IMR-90 (cell line): Measurements from ENCODE around the gene EEF1E1. TPM values are rescaled to one million over a fixed set of nuclear protein-coding genes. Genes with fewer than 3 reads are reported as not detected.

Experiments
- ATAC-seq: fragments of 200-7000 bp; cut with Tn5 transposase; 2 replicates; pipeline ENCODE4 v1.9.1; 2020; ENCODE audit warnings: low read depth, mild to moderate bottlenecking, moderate library complexity
- BruUV-seq: library from RNA; stranded (reverse); fragments of 400-500 nt; replicated peaks from 2 replicates; lab custom pipeline; 2021; lab: Mats Ljungman, UMichigan
- CTCF ChIA-PET: fragments of 300-600 bp; formaldehyde crosslinking; extraction: SDS; loops from one replicate; lab custom pipeline; 2021; ENCODE audit warnings: antibody characterized with exemption; lab: Yijun Ruan, JAX
- POLR2A ChIA-PET: fragments of 300-600 bp; sonication (Branson Sonifier 250); formaldehyde crosslinking; loops from one replicate; lab custom pipeline; 2022; ENCODE audit warnings: antibody characterized with exemption; ENCODE audit not compliant: unreplicated experiment; lab: Charles Lee
- DNase-seq: peaks from one replicate; pipeline ENCODE4 v3.0.0; 2013
- H2AFZ ChIP-seq: replicated peaks from 2 replicates; pipeline ENCODE3; 2013; ENCODE audit warnings: low read length, mild to moderate bottlenecking; ENCODE audit not compliant: poor library complexity
- H2AK5ac ChIP-seq: 2 replicates; pipeline ENCODE4 v1.6.1; 2013; ENCODE audit warnings: low read depth, low read length, inconsistent platforms
- H2AK9ac ChIP-seq: replicated peaks from 2 replicates; pipeline ENCODE3; 2013; ENCODE audit warnings: mild to moderate bottlenecking, low read depth, low read length, moderate library complexity; ENCODE audit not compliant: poor library complexity
- H2BK120ac ChIP-seq: 2 replicates; pipeline ENCODE4 v1.6.1; 2013; ENCODE audit warnings: low read depth, low read length, inconsistent platforms
- H2BK15ac ChIP-seq: 3 replicates; pipeline ENCODE4 v1.6.1; 2013; ENCODE audit warnings: low read depth, low read length, inconsistent platforms
- H2BK20ac ChIP-seq: 2 replicates; pipeline ENCODE4 v1.6.1; 2013; ENCODE audit warnings: low read depth, mild to moderate bottlenecking, inconsistent platforms, low read length, moderate library complexity
- H2BK5ac ChIP-seq: 2 replicates; pipeline ENCODE4 v1.6.1; 2013; ENCODE audit warnings: mild to moderate bottlenecking, low read depth, low read length, inconsistent platforms; ENCODE audit not compliant: poor library complexity, severe bottlenecking
- H3K14ac ChIP-seq: replicated peaks from 2 replicates; pipeline ENCODE4 v1.6.1; 2013; ENCODE audit warnings: low read depth, low read length, inconsistent platforms
- H3K18ac ChIP-seq: 2 replicates; pipeline ENCODE4 v1.6.1; 2013; ENCODE audit warnings: low read depth, low read length, control low read depth
- H3K23ac ChIP-seq: 2 replicates; pipeline ENCODE4 v1.6.1; 2013; ENCODE audit warnings: low read depth, low read length, inconsistent platforms
- H3K27ac ChIP-seq: 2 replicates; pipeline ENCODE4 v1.5.1; 2013; ENCODE audit warnings: mild to moderate bottlenecking, control low read depth, low read length; ENCODE audit not compliant: insufficient read depth
- H3K27me3 ChIP-seq: 2 replicates; pipeline ENCODE4 v1.6.1; 2013; ENCODE audit warnings: low read length; ENCODE audit not compliant: control insufficient read depth, insufficient read depth
- H3K36me3 ChIP-seq: 2 replicates; pipeline ENCODE4 v1.6.1; 2013; ENCODE audit warnings: low read length, mixed read lengths; ENCODE audit not compliant: control insufficient read depth, insufficient read depth
- H3K4ac ChIP-seq: 2 replicates; pipeline ENCODE4 v1.6.1; 2013; ENCODE audit warnings: low read depth, low read length, inconsistent platforms
- H3K4me1 ChIP-seq: 2 replicates; pipeline ENCODE4 v1.6.1; 2013; ENCODE audit warnings: low read length, mixed read lengths; ENCODE audit not compliant: control insufficient read depth, insufficient read depth
- H3K4me2 ChIP-seq: 2 replicates; pipeline ENCODE4 v1.6.1; 2013; ENCODE audit warnings: low read depth, mild to moderate bottlenecking, control low read depth, low read length, moderate library complexity
- H3K4me3 ChIP-seq: 2 replicates; pipeline ENCODE4 v1.5.1; 2013; ENCODE audit warnings: low read depth, mild to moderate bottlenecking, control low read depth, low read length, moderate library complexity; ENCODE audit not compliant: insufficient read depth
- H3K56ac ChIP-seq: 2 replicates; pipeline ENCODE4 v1.6.1; 2013; ENCODE audit warnings: low read length, inconsistent platforms; ENCODE audit not compliant: insufficient read depth; ENCODE audit errors: extremely low read depth
- H3K79me1 ChIP-seq, 2 experiments: 2 replicates each; pipeline ENCODE4 v1.6.1; 2013; ENCODE audit warnings: low read length in 2 of 2, inconsistent platforms in 1 of 2, low read depth in 1 of 2
- H3K9ac ChIP-seq: 2 replicates; pipeline ENCODE4 v1.6.1; 2013; ENCODE audit warnings: low read depth, low read length, control low read depth
- H3K9me1 ChIP-seq: 2 replicates; pipeline ENCODE4 v1.6.1; 2013; ENCODE audit warnings: low read length, inconsistent platforms; ENCODE audit not compliant: insufficient read depth
- H3K9me3 ChIP-seq: 2 replicates; pipeline ENCODE4 v1.6.1; 2013; ENCODE audit warnings: low read length; ENCODE audit not compliant: control insufficient read depth, insufficient read depth
- H4K20me1 ChIP-seq: 2 replicates; pipeline ENCODE4 v1.6.1; 2013; ENCODE audit warnings: low read length, inconsistent platforms; ENCODE audit not compliant: insufficient read depth
- H4K5ac ChIP-seq: 2 replicates; pipeline ENCODE4 v1.6.1; 2013; ENCODE audit warnings: mild to moderate bottlenecking, low read depth, low read length, control low read depth
- H4K8ac ChIP-seq, 2 experiments: 2 replicates each; pipeline ENCODE4 v1.6.1; 2013; ENCODE audit warnings: low read depth in 2 of 2, low read length in 2 of 2, control low read depth in 1 of 2, inconsistent platforms in 1 of 2
- H4K91ac ChIP-seq: 2 replicates; pipeline ENCODE4 v1.6.1; 2013; ENCODE audit warnings: low read depth, low read length, inconsistent platforms; ENCODE audit not compliant: insufficient read depth
- CHD1 ChIP-seq: IDR thresholded peaks from 2 replicates; pipeline ENCODE4 v1.6.1; 2012; ENCODE audit warnings: low read depth, low read length, improper control_type of control experiment
- RCOR1 ChIP-seq: IDR thresholded peaks from 2 replicates; pipeline ENCODE4 v1.6.1; 2012; ENCODE audit warnings: mild to moderate bottlenecking, low read length, improper control_type of control experiment; ENCODE audit not compliant: insufficient replicate concordance
- WGBS, 2 experiments: methylation state at CpG; one replicate each; pipeline versions ENCODE4 v1.1.5 to v1.1.7; 2013; ENCODE audit warnings: missing lambda C conversion rate in 2 of 2; ENCODE audit not compliant: insufficient read length in 1 of 2; ENCODE audit errors: extremely low coverage in 2 of 2; 5-methylcytosine and 5-hydroxymethylcytosine counted together
- dilution Hi-C: fragments of 300-500 bp; cut with HindIII; formaldehyde crosslinking; loops from one replicate; pipeline ENCODE4 v1.14.3; 2018; ENCODE audit warnings: low sequenced_read_pairs; ENCODE audit not compliant: unreplicated experiment
- in situ Hi-C: fragments of 300-500 bp; cut with MboI; formaldehyde crosslinking; loops from 3 replicates; pipeline ENCODE4 v1.14.3; 2019; ENCODE audit warnings: low sequenced_read_pairs, inconsistent platforms, mixed read lengths
- intact Hi-C: fragments of 100-400 bp; cut with micrococcal nuclease; formaldehyde crosslinking; loops from 2 replicates; pipeline ENCODE4 v1.10.0; 2022
- polyA plus RNA-seq, 3 experiments: library from polyadenylated mRNA; depleted of rRNA; stranded (reverse); fragments of >200 nt; gene quantifications; 2 replicates each; pipeline ENCODE4 v1.2.3, GENCODE V29; 2012; ENCODE audit warnings: low replicate concordance in 1 of 3
- total RNA-seq: library from RNA; depleted of rRNA; stranded (reverse); fragments of >200 nt; gene quantifications from 2 replicates; pipeline ENCODE4 v1.2.3, GENCODE V29; 2012

The EEF1E1 gene
- total and polyA plus RNA-seq, 2 of the 4 experiments (the other 2 are of a cell fraction): 65.8 to 68.6 TPM

DNA sequence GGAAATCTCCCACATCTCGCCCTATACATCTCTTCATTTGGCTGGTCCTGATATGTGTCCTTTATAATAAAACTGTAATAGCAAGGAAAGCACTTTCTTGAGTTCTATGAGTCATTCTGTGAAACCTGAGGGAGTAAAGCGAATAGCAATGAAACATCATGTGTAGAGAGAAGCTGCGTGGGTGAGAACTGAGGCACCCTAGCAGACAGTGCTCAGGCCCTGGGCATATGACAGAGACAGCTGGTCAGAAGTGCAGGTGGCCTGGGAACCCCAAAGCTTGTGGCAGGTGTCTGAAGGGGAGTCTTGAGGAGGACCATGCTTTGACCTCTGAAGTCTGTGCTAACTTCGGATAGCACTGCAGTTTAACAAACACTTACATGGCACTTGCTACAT lies 36.8 kb downstream of the EEF1E1 start:
- Histone ChIP-seq H2AK5ac (peak overlapping the region; percentile 26; the same call in 1 of the 2 replicates), H3K56ac (no peak overlapping the region), H3K23ac (no peak overlapping the region), H3K4me2 (no peak overlapping the region), H3K14ac (no peak overlapping the region), H4K8ac (peak overlapping the region; percentile 85 to 98; a peak in 2 of 4 replicates), H3K4ac (no peak overlapping the region), H2AFZ (peak overlapping the region; percentile 82), H3K9me3 (no peaks in the 10 kb centered on the region), H3K4me3 (no peak overlapping the region), H3K27me3 (no peaks in the 10 kb centered on the region), H3K79me1 (peaks cover 0 to 8% of the 10 kb centered on the region in 2 experiments; a peak in 1 of 4 replicates), H3K9me1 (no peaks in the 10 kb centered on the region; the same call in 1 of the 2 replicates), H2BK120ac (peak overlapping the region; percentile 37; the same call in 1 of the 2 replicates), H3K9ac (no peak overlapping the region), H2BK15ac (0 out of 3 replicates have a peak overlapping the region, but pooled peaks have one; percentile 73), H4K91ac (no peak overlapping the region), H2BK5ac (no peak overlapping the region), H3K4me1 (no peaks in the 10 kb centered on the region), H3K36me3 (no peaks in the 10 kb centered on the region), H4K5ac (peak overlapping the region; percentile 92), H2AK9ac (no peak overlapping the region), H2BK20ac (no peak overlapping the region), H3K18ac (no peak overlapping the region), H4K20me1 (no peaks in the 10 kb centered on the region), H3K27ac (no peak overlapping the region)
- BruUV-seq: no TSS peak
- ATAC-seq: no peak
- dilution Hi-C loops: no loop called here
- POLR2A ChIA-PET: no interaction called here
- intact Hi-C loops: no loop called here
- in situ Hi-C loops: loop anchor here (25.0 kb wide), 1 partner anchor 778 kb away; no protein-coding TSS in a partner anchor
- DNase-seq: peak; percentile 49
- peak; percentile 41 for TF ChIP-seq RCOR1
- TF ChIP-seq CHD1: no peak
- CTCF ChIA-PET: no interaction called here
- 90% methylated on average over 2 of the region's 4 CpGs; no CpG with 5 or more reads in 1 of the 2 experiments for WGBS, 2 experiments
